Breast epithelium (tissue), 4 donors: ENCODE measurements around the gene CCDC187. TPM values are rescaled to one million over a fixed set of nuclear protein-coding genes. Genes with fewer than 3 reads are reported as not detected.

ENCODE experiments used
- DNase-seq, 2 donors: peaks; one replicate each; pipeline ENCODE4 v3.0.0-alpha.2; 2019; ENCODE audit warnings: low spot score in 2 of 2
- H3K27ac ChIP-seq, 2 donors: fragments of 200-600 bp; sonication (generic) in 1 of 2; one replicate each; pipeline ENCODE4 v1.5.1; 2016 to 2019; ENCODE audit warnings: mild to moderate bottlenecking in 1 of 2
- H3K27me3 ChIP-seq, 2 donors: fragments of 200-600 bp; sonication (generic) in 1 of 2; one replicate each; pipeline versions ENCODE4 v1.5.1 to v1.6.0; 2017 to 2019; ENCODE audit warnings: control low read depth in 1 of 2, mild to moderate bottlenecking in 1 of 2
- H3K36me3 ChIP-seq: fragments of 200-600 bp; one replicate; pipeline ENCODE4 v1.5.1; 2019
- H3K4me1 ChIP-seq, 2 donors: fragments of 200-600 bp; sonication (generic); one replicate each; pipeline ENCODE4 v1.5.1; 2016 to 2019; ENCODE audit warnings: control low read depth in 1 of 2
- H3K4me3 ChIP-seq, 3 donors: fragments of 200-600 bp; sonication (generic); 1 replicate in 2 of 3; 2 replicates in 1 of 3; pipeline ENCODE4 v1.5.1; 2016 to 2019; ENCODE audit warnings: mild to moderate bottlenecking in 3 of 3, moderate library complexity in 2 of 3
- H3K9me3 ChIP-seq, 2 donors: fragments of 200-600 bp; sonication (generic) in 1 of 2; one replicate each; pipeline ENCODE4 v1.5.1; 2016 to 2019; ENCODE audit warnings: control low read depth in 1 of 2
- CTCF ChIP-seq, 3 donors: fragments of 450-650 bp; IDR thresholded peaks; one replicate each; pipeline ENCODE4 v1.5.1; 2016 to 2017; ENCODE audit warnings: antibody characterized with exemption in 3 of 3, mild to moderate bottlenecking in 3 of 3, moderate library complexity in 3 of 3
- POLR2A ChIP-seq: fragments of 450-650 bp; IDR thresholded peaks from one replicate; pipeline ENCODE4 v1.6.1; 2016; ENCODE audit warnings: antibody characterized with exemption, mild to moderate bottlenecking, moderate library complexity
- POLR2AphosphoS5 ChIP-seq, 3 donors: sonication (generic); formaldehyde crosslinking; IDR thresholded peaks; one replicate each; pipeline ENCODE4 v1.6.1; 2017; ENCODE audit warnings: antibody characterized with exemption in 3 of 3
- intact Hi-C: fragments of 100-400 bp; cut with DNase I; formaldehyde crosslinking; loops from one replicate; pipeline ENCODE4 v1.15.1; 2023; ENCODE audit warnings: low total_unique reads
- total RNA-seq, 3 donors: library from RNA; depleted of rRNA; stranded (reverse); fragments of >200 nt; gene quantifications; one replicate each; pipeline ENCODE4 v1.1.0, GENCODE V29; 2016

CCDC187 gene
- total RNA-seq, 3 donors from 2014 or later = not detected

GRCh38 chr9:136314944-136315343, 11.1 kb upstream of the CCDC187 start:
- Histone ChIP-seq H3K4me3 (no peak overlapping the region), H3K4me1 (no peaks in the 10 kb centered on the region), H3K9me3 (peaks cover 7% of the 10 kb centered on the region in 2 donors), H3K27ac (no peak overlapping the region), H3K36me3 (no peaks in the 10 kb centered on the region), H3K27me3 (peaks cover 3 to 9% of the 10 kb centered on the region in 2 donors)
- no peak for DNase-seq
- TF ChIP-seq POLR2A (no peak), CTCF (IDR thresholded peaks at IDR 0.05) (no peak), POLR2AphosphoS5 (IDR thresholded peaks at IDR 0.05) (no peak)
- intact Hi-C loops = no loop called here

GRCh38 chr9:136314056-136314416, 10.1 kb upstream of the CCDC187 start:
- H3K4me1 ChIP-seq = no peaks in the 10 kb centered on the region
- peaks cover 7 to 16% of the 10 kb centered on the region in 2 donors for H3K27me3 ChIP-seq
- TF ChIP-seq POLR2AphosphoS5 (IDR thresholded peaks at IDR 0.05) = no peak
- TF ChIP-seq POLR2A = no peak
- no peak for TF ChIP-seq CTCF (IDR thresholded peaks at IDR 0.05)
- no peaks in the 10 kb centered on the region for H3K36me3 ChIP-seq
- no peak overlapping the region for H3K4me3 ChIP-seq
- peaks cover 7% of the 10 kb centered on the region in 2 donors for H3K9me3 ChIP-seq
- H3K27ac ChIP-seq = no peak overlapping the region
- intact Hi-C loops = no loop called here
- DNase-seq = no peak

- no peaks in the 10 kb centered on the region for H3K36me3 ChIP-seq
- no peaks in the 10 kb centered on the region for H3K4me1 ChIP-seq
- intact Hi-C loops = no loop called here
- H3K27me3 ChIP-seq = peaks cover 7 to 19% of the 10 kb centered on the region in 2 donors
- TF ChIP-seq POLR2A = no peak
- TF ChIP-seq POLR2AphosphoS5 (IDR thresholded peaks at IDR 0.05) = no peak
- no peak for TF ChIP-seq CTCF (IDR thresholded peaks at IDR 0.05)
- no peak overlapping the region for H3K4me3 ChIP-seq
- peaks cover 7% of the 10 kb centered on the region in 2 donors for H3K9me3 ChIP-seq
- no peak for DNase-seq
- no peak overlapping the region for H3K27ac ChIP-seq
Observed at GRCh38 chr9:136313111-136314055, 9.5 kb upstream of the CCDC187 start.

- DNase-seq = no peak
- no peak overlapping the region for H3K4me3 ChIP-seq
- intact Hi-C loops = no loop called here
- peaks cover 7% of the 10 kb centered on the region in 2 donors for H3K9me3 ChIP-seq
- no peaks in the 10 kb centered on the region for H3K4me1 ChIP-seq
- H3K36me3 ChIP-seq = no peaks in the 10 kb centered on the region
- no peak for TF ChIP-seq POLR2A
- TF ChIP-seq CTCF (IDR thresholded peaks at IDR 0.05) = peak in 1 of 3 donors; percentile 15
- TF ChIP-seq POLR2AphosphoS5 (IDR thresholded peaks at IDR 0.05) = no peak
- no peak overlapping the region for H3K27ac ChIP-seq
- H3K27me3 ChIP-seq = peaks cover 7 to 19% of the 10 kb centered on the region in 2 donors
Observed at GRCh38 chr9:136312436-136312835, 8.5 kb upstream of the CCDC187 start.

GRCh38 chr9:136312009-136312375, 8.1 kb upstream of the CCDC187 start:
- Histone ChIP-seq H3K9me3 (peaks cover 7% of the 10 kb centered on the region in 2 donors), H3K36me3 (no peaks in the 10 kb centered on the region), H3K27ac (no peak overlapping the region), H3K4me3 (no peak overlapping the region), H3K27me3 (peaks cover 7 to 19% of the 10 kb centered on the region in 2 donors), H3K4me1 (no peaks in the 10 kb centered on the region)
- intact Hi-C loops = no loop called here
- no peak for TF ChIP-seq CTCF (IDR thresholded peaks at IDR 0.05)
- DNase-seq = no peak
